GM19035 (cell line): ENCODE measurements around the gene SLC46A1.

Source experiments
- ATAC-seq: cut with Tn5 transposase; IDR thresholded peaks from one replicate; pipeline ENCODE4 v1.9.1; 2021; ENCODE audit not compliant: unreplicated experiment

Gene SLC46A1

DNA sequence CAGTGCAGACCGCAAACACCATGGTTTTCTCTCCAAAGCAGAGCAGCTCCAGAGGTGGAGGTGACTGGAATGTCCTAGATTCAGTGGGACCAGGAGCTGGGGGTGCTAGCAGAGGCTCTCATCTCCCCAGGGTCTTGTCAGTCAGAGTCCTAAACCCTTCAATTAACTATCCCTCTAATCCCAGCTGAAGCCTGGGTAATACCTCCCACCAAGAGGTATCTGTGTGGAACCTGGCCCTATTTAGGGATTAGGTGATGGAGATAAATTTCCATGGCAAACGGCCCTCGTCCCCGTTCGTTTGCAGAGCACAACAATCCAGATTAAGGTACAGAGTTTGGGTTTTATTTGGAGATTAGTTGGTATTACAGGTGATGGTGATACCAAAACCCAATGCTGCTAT, 42.8 kb downstream of the SLC46A1 start:
- no peak for ATAC-seq

DNA sequence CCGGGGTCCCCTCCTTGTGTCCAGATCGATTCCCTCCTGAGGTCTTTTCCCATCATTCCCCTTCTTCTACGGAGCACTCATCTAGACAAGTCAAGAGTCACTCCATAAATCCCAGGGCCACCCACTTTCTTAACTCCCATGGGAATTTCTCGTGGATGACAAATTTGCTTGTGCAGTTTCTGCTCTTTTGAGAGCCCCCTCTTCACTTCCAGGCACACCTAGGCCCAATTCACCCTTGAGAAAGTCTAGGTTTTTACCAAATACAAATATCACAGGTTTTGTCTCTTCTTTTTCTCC, 48.2 kb downstream of the SLC46A1 start:
- no peak for ATAC-seq

DNA sequence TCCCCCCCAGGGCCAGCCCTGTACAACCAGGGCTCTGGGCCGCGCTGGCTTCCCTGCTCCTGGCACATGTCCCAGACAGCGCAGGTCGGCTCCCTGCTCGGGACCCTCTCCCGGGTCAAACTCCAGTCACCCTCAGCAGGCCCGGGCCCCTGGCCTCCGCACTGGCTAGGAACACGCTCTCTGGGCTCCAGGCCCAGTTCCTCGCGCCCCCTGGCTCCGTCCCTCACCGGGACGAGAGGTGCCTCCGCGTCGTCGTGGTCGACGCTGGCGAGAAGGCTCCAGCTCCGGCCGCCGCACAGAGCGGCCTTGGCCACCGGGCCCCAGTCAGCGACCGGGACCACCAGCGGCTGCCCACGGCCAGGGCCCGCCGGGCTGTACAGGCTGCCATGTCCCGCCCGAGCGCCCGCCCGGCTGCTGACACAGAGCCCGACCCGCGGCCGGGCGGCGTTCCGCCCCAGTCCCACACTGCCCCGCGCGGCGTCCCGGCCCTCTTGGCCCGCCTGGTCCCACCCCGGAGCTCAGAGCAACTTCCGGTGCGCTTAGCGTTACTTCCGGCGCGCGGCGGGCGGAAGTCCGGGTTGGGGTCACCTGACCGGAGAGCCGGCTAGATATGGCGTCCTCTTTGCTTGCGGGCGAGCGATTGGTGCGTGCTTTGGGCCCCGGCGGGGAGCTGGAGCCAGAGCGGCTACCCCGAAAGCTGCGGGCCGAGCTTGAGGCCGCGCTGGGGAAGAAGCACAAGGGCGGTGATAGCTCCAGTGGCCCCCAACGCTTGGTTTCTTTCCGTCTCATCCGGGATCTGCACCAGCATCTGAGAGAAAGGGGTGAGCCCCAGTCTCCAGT, 48.7 kb downstream of the SLC46A1 start, which contains the start of gene POLDIP2:
TSS of gene POLDIP2 (minus strand) at position 467 of the 840 bp plus-strand sequence. CDS start at position 388, 79 bp downstream.
- ATAC-seq: peak; percentile 98

DNA sequence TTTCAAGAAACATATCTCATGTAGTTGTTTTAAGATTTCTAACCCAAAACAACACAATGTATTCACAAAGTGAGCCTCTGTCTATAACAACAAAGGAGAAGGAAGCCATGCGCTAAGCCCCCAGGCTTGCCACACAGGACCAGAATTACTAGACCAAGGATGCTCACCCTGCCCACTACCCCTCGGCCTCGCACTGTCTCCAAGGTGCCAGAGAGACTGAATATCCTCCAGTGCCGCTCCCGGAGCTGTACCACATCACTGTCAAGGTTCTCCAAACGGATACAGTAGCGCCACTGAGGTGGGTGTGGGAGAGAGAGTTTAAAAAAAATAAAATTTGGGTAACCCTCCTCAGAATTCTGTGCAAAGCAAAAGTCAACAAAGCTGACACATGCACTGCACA, 55.7 kb downstream of the SLC46A1 start:
- ATAC-seq: no peak

DNA sequence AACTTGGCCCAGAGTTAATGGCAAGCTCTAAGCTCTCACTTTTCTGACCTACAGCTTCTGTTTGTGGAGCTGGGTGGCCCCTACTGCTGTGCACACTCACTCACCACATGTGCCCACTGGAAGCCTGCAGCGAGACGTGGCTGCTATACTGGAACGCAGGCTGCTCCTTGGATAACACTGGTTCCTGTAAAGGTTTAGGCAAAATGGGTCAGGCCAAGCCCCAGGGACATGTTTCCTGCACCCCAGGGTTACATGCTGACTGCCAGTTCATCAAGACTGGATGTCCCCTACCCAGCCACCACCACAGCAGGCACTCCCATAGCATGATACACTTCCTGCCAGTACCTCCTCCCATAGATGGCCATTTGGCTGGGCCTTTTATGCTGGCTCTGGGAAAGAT, 57.0 kb downstream of the SLC46A1 start:
- no peak for ATAC-seq

DNA sequence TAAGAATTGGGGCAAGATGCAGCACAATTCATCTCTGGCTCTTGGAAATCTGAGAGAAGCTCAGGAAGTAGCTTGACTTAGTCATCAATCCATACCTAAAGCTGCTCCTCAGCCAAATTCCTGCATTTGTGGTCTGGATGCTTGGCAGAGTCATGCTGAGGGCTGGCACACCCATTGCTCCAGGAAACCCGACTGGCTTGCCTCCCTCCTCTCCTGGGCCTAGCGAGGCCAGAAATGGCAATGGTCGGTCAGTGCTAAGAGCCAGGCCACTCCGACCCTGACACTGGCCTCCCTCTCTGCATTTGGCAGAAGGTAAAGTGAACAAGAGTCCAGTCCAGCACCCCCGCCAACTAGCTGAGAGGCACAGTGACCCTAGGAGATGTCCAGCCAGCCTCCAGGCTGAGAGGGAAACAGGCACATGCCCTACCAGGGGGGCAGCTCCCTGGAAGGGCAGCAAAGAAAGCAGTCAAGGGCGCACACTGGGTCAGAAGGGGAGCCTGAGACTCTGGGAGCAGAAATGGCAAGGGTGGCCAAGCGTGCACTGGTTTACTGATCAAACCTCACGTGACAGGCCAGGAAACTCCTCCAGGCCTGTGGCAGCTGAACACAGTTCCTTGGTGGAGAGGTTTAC, 58.6 kb downstream of the SLC46A1 start:
- no peak for ATAC-seq

DNA sequence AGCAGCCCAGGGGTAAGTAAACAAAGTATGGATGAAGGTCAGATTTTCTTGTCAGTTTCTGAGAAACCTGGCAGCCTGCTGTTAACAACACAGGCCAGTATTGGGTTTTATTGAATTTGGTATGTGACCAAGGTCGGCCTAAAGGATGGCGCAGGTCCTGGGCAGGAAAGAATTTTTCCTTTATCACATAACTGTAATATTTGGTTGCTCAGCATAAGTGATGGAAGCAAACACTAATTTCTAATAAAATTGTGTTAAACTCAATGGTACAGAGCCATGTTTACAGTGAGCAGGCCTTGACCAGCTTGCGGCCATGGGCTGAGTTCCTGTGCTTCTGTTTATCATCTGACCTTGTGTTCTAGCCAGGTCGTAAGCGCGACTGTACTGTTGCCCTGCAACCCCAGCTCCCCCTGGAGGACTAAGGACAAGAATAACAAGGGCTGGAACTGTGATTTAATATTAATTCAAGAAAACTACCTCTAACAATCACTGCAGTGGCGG, 59.2 kb downstream of the SLC46A1 start:
- no peak for ATAC-seq

DNA sequence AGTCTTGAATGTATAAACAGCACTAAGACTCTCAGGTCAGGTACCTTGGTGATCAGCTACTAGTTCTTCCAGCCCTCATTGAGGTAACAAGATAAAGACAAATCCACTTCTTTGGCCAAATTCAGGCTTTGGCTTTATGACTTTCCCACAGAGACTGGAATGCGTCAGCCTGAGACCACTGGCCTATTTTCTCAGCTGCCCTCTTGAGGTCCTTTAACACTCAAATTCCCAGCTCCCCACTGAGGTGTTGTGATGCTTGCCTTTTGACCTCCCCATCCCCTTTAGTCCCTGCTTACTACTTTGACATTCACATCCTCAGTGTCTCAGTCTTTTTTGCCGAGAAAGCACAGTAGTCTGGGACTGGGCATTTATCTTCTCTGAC, 59.8 kb downstream of the SLC46A1 start:
- ATAC-seq: no peak

DNA sequence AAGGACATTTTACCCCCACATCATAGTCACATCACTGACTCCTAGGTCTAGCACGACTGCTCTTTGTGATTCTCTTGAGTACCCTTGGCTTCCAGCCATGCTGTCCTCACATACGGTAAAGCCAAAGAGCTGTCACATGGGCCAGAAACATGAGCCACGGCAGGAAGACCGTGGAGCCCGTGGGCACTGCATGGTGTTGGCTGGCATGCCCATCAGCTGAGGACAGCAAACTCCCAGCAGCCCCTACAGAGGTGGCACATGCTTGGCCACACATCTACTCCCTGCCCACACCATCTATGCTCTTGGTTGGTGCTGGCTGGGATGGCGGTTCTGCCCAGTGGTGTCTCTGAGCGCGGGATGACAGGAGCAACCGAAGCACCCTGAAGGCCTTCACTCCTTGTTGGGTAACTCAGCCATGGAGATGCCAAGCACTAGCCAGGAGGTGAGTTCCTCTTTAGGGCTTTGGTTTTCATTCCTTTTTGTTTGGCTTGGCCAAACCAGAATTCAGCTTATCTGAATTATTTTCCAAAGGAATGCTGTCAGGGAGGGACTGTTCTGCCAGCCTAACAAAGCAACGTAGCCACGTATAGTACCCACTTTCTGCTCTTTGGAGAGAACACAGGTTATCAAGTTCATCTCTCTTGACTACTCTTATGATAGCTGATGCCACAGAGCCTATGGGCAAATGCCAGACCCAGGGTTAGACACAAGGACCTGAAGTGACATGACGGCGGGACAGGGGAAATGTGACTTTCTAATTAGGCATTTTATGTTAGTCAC, 60.4 kb downstream of the SLC46A1 start:
- ATAC-seq: no peak
